OCI-LY7 (cell line): ENCODE results near the gene ATG2A.

Source experiments
- EZH2phosphoT487 ChIP-seq: fragments of 200-600 bp; sonication (generic); IDR thresholded peaks from 2 replicates; pipeline ENCODE4 v1.6.1; 2018; ENCODE audit warnings: low read depth, borderline replicate concordance, mild to moderate bottlenecking, mixed run types, antibody characterized with exemption, low read length, moderate library complexity, mixed read lengths
- TF ChIP-seq, protein P1 (sequence below): fragments of 200-600 bp; sonication (generic); conservative IDR thresholded peaks from 2 replicates; pipeline ENCODE4 v1.5.1; 2014; ENCODE audit warnings: mild to moderate bottlenecking, antibody characterized with exemption, low read length, moderate library complexity, mixed read lengths

DNA sequence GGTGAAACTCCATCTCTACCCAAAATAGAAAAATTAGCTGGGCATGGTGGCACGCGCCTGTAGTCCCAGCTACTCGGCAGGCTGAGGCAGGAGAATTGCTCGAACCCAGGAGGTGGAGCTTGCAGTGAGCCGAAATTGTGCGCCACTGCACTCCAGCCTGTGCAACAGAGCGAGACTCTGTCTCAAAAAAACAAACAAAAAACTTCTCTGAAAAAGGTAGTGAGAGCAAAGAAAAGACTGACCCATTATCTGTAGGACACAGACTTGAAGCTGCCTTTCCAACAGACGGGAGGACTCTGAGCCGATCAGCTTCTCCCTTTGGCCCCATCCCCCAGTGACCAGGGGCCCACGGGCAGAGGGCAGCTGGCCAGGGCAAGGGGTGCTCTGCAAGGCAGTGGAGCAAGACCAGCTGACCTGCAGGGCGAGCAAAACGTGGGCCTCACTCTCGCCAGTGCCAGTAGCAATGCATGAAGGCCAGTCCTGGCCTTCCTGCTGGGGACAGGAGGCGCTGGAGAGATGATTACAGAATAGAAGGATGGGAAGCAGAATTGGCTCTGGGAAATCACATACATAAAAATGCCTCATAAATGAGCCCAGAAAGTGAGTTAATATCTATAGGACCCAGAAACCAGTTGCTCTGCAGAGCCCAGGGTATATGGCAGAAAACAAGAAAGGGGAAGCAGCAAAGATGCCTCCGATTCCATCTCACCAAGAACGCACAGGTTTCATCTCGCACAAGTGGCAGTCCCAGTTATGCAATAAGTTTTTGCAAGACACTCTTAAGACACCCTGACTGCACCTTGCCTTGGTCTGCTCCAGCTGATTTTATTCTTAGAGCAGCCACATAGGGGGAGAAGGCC, 41.4 kb downstream of the ATG2A start:
- TF ChIP-seq, protein P1, sequence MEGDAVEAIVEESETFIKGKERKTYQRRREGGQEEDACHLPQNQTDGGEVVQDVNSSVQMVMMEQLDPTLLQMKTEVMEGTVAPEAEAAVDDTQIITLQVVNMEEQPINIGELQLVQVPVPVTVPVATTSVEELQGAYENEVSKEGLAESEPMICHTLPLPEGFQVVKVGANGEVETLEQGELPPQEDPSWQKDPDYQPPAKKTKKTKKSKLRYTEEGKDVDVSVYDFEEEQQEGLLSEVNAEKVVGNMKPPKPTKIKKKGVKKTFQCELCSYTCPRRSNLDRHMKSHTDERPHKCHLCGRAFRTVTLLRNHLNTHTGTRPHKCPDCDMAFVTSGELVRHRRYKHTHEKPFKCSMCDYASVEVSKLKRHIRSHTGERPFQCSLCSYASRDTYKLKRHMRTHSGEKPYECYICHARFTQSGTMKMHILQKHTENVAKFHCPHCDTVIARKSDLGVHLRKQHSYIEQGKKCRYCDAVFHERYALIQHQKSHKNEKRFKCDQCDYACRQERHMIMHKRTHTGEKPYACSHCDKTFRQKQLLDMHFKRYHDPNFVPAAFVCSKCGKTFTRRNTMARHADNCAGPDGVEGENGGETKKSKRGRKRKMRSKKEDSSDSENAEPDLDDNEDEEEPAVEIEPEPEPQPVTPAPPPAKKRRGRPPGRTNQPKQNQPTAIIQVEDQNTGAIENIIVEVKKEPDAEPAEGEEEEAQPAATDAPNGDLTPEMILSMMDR: no peak; the same call in 1 of the 2 replicates
- TF ChIP-seq EZH2phosphoT487: no peak
